Stimulated activated CD4-positive, alpha-beta T cell treated with anti-CD3 and anti-CD28 coated beads, Interleukin-12 subunit alpha, Interleukin-12 subunit beta, amount 100 ng/mL, for 48 hours (primary cell): ENCODE measurements around the gene CARD11.

ENCODE experiments used
- DNase-seq, 3 donors: peaks; one replicate each; pipeline ENCODE4 v3.0.0-alpha.2; 2020; ENCODE audit warnings: low read depth in 2 of 3, low spot score in 1 of 3

The CARD11 gene

GRCh38 chr7:2912684-2913439 lies 130.8 kb downstream of the CARD11 start:
- no peak for DNase-seq

DNA sequence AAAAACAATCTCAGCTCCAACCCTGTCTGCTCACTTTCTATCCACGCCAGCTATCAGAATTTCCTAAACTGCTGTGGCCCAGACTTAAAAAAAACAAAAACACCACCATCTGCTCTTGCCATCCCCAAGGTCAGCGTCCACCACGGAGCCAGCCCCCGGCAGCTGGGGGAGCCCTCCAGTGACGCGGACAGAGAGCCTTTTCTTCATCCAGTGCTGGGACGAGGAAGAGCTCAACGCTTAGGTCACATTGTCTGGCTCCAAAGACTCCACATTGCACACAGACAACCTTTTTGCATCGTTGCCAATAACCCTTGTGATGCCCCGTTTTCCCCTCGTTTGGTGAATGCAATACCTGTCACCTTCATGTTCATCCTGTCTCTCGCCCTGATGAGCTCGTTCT lies 132.2 kb downstream of the CARD11 start:
- DNase-seq: no peak

DNA sequence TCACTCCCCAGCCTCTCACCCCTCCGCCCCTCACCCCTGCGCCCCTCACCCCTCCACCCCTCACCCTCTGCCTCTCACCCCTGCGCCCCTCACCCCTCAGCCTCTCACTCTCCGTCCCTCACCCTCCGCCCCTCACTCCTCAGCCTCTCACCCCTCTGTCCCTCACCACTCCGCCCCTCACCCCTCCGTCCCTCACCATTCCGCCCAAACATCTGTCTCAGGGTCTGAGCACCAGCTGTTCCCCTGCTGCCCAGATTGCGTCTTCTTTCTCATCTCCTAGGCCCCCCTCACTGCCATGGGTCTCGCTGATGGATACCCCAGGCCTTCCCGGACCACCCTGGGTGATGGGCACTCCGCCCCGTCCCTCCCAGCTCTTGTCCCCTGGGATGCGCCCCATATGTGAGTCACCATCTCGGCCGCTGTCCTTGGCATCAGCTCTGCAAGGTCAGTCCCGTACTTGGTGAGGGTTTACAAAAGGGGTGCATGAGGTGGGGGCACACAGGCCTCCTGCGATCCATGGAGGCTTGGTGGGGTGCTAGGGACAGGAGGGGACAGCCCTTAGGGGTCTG lies 134.1 kb downstream of the CARD11 start:
- DNase-seq: no peak

DNA sequence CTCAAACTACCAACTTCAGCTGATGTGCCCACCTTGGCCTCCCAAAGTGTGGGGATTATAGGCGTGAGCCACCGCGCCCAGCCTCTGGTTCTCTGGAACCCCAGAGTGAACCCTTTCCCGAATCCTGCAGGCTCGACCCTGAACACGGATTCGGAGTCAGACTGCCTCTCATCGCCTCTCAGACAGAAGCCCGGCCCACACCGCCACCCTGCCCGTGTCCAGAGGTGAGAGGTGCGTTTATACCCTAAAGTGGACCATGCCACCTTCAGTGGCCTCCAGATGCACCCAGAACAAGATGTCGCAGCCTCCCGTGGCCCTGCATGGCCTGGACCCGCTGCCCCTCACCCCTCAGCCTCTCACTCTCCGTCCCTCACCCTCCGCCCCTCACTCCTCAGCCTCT lies 134.6 kb downstream of the CARD11 start:
- DNase-seq: no peak

GRCh38 chr7:2908103-2908683 lies 135.5 kb downstream of the CARD11 start:
- no peak for DNase-seq

DNA sequence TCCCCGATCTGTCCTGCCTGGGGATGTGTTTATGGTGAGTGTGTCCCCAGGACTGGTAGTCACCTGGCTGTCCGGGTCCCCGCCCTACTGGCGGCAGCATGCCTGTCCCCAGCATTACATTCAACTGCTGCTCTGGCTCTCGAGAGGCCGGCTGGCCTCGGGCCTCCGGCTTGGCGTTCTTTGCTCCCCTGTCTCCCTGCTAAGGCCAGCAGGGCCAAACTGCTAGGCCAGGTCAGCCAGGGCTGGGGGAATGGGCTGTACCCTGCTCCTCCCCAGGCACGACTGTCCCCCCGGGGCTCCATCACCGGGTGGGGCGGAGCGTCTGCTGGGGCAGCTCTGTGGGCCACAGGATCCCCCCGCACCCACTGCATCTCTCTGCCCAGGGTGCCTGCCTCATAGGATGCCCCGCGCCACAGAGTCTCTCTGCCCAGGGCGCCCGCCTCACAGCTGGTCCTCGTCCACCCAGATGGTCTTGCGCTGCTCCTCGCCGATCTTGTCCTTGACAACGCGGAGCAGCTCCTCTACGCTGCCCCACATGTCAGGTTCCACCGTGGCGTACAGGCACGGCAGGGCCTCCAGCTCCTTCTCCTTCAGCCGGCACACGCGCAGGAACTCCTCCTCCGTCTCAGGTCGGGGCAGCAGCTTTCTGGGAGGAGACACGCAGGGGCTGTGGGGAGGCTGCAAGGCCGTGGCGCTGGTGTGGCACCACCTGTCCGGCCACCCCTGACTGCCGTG lies 137.3 kb downstream of the CARD11 start:
- no peak for DNase-seq

- no peak for DNase-seq
Measured at GRCh38 chr7:2905500-2905899, 138.2 kb downstream of the CARD11 start.

- DNase-seq: no peak
Measured at GRCh38 chr7:2905027-2905426, 138.6 kb downstream of the CARD11 start.

GRCh38 chr7:2904202-2904601 lies 139.5 kb downstream of the CARD11 start:
- DNase-seq: no peak

DNA sequence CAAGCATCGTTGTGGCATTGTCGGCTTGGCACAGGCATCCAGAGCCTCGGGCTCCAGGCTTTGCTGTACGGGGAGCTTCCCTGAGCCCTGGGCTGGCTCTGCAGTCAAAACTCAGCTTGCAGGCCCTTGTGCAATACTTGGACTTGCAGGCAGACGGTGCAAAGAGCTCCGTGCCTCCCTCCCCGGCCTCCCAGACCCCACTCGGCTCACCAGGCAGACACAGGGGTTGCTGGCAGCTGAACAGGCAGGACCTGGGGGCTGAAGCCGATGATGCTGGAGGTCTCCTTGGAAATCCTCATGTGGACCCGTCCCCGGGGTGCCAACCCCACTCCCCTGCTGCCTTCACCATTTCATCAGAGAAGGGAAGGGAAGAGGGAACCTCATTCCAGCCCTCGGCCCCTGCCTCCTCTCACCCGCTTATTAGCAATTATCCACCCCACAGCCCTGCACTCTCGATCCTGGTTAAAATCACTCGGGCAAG lies 139.9 kb downstream of the CARD11 start:
- DNase-seq: no peak

GRCh38 chr7:2897023-2897422 lies 146.6 kb downstream of the CARD11 start:
- no peak for DNase-seq

GRCh38 chr7:2896131-2896530 lies 147.5 kb downstream of the CARD11 start:
- DNase-seq: no peak

- DNase-seq: peak; percentile 51 to 58 (median 54)
Measured at GRCh38 chr7:2894118-2894940, 149.3 kb downstream of the CARD11 start.

- no peak for DNase-seq
Measured at GRCh38 chr7:2893411-2893861, 150.2 kb downstream of the CARD11 start.

- DNase-seq: no peak
Measured at GRCh38 chr7:2892549-2892948, 151.1 kb downstream of the CARD11 start.

DNA sequence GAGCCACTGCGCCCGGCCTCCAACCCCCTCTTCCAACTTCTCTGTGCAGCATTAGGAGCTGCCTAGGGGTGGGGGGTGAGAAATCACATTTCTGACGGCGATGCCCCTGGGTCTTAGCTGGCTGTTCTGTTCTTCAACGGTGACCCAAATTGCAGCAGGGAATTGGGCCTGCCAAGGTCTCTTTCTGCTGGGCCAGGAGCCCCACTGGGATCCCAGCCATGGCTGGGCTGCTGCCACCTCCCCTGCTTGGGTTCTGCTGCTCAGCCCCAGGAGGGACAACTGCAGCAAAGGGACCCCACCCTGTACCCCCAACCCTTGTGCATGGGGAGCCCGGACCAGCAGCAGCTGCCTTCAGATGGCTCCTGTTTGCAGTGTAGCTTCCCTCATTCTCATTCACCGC lies 155.9 kb downstream of the CARD11 start:
- DNase-seq: no peak

- DNase-seq: peak in 2 of 3 donors; percentile 42 to 56
Measured at GRCh38 chr7:2886900-2887299, 156.8 kb downstream of the CARD11 start.

GRCh38 chr7:2886391-2886790 lies 157.3 kb downstream of the CARD11 start:
- DNase-seq: no peak

DNA sequence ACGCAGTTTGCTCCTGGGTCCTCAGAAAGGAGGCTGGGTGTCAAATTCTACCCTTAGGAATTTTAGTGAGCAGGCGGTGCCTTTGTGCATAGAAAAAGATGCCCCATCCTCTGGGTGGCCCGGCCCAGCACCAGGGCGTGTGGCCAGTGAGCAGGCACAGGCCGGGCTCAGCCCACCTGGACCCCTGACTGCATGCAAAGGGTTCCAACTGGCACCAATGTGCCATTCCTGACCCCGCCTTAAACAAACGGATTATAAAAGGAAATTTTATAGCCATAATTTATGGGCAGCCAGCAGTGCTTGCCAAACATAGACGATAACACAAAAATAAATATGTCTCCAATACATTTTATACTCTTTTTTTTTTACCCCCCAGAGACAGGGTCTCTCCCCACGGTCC lies 159.5 kb downstream of the CARD11 start:
- DNase-seq: no peak

GRCh38 chr7:2883101-2883500 lies 160.6 kb downstream of the CARD11 start:
- DNase-seq: no peak

- DNase-seq: no peak
Measured at GRCh38 chr7:2882111-2882510, 161.6 kb downstream of the CARD11 start.
